HG02623 (cell line): ENCODE results near the gene FOXRED2.
A peak's percentile ranks its signal among the peaks of the same experiment; 100 is the strongest.
"Not testable (repeated sequence)": the region's sequence is repeated elsewhere in the genome, so short reads cannot be mapped to it uniquely, and the experiment has no call there.

ENCODE experiments used
- ATAC-seq: cut with Tn5 transposase; IDR thresholded peaks from one replicate; pipeline ENCODE4 v1.9.1; 2021; ENCODE audit warnings: moderate library complexity; ENCODE audit not compliant: unreplicated experiment

Gene FOXRED2

DNA sequence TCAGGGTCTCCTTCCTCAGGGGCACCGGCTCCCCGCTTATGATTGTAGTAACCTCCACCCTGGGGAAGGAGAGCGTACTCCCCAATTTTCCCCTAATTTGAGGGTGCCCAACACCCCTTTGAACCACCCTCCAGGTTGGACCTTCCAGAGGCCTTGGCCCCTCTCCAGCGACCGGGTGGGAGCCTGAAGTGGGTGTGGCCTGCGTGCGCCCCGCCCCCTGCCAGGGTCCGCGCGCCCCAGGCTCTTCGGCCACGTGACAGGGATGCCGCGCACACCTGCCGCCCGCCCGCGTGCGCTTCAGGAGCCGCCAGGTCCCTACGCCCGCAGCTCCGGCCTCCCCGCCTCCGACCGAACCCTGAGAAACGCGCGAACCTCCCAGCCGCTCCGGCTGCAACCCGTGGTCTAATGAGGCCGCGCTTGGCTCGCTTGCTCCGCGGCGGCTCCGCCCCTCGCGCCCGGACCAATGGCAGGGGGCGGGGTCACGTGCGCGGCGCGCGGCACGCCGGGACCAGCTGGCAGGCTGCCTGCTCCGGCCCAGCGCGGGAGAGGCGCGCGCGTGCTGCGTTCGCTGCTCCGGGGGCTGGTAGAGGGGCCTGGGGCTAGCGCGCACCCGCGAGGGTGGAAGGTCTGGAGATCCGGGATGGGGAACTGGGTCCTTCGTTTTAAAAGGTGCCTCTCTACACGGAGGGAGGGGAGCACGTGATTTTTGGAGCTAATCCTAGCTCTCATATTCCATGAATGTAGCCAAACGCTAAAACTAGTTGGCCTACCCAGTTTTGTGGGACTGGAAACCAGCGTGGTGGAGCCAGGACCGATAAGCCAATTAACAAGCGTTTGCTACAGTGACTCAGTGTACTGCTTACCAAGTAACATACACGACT is at the start of gene FOXRED2:
Gene FOXRED2 (minus strand): TSS at position 404 of the 881 bp plus-strand sequence. CDS start 618 bp downstream, outside the sequence.
- peak; percentile 79 for ATAC-seq

DNA sequence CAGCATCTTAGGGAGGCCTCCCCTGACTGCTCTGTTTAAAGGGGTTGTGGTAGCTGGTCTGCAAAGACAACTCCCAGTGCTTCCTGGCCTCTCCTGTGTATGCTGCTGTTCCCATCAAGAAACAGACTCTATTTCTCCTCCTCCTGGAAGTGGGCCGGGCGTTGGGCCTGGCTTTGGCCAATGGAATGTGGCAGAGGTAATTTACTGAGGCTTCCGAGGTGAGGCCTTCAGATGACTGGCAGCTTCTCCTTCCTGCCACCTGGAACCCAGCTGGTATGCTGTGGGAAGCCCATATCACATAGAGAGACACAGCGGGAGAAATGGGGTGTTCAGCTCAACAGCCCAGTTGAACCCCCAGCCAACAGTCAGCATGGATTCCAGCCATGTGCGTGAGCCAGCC is 47.3 kb upstream of the FOXRED2 start:
- no peak for ATAC-seq

DNA sequence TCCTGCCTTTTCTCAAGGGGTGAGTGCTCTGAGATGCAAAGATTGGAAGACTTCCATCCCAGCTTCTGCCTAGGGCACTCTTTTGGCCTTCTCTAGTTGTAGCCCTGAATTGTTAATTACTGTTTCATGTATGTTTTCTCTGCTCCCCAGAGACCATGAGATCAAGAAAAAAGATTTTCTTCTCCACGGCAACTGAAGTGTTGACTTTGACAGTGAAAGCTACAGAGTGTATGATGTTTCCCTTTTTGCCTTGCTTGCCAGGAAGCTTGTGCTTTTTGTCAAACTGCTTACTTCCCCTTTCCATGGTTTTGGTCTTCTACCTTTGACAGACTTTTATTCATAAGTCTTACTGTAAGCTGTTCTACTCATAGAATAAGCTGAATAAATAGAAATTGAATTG is 45.4 kb upstream of the FOXRED2 start:
- ATAC-seq: no peak

DNA sequence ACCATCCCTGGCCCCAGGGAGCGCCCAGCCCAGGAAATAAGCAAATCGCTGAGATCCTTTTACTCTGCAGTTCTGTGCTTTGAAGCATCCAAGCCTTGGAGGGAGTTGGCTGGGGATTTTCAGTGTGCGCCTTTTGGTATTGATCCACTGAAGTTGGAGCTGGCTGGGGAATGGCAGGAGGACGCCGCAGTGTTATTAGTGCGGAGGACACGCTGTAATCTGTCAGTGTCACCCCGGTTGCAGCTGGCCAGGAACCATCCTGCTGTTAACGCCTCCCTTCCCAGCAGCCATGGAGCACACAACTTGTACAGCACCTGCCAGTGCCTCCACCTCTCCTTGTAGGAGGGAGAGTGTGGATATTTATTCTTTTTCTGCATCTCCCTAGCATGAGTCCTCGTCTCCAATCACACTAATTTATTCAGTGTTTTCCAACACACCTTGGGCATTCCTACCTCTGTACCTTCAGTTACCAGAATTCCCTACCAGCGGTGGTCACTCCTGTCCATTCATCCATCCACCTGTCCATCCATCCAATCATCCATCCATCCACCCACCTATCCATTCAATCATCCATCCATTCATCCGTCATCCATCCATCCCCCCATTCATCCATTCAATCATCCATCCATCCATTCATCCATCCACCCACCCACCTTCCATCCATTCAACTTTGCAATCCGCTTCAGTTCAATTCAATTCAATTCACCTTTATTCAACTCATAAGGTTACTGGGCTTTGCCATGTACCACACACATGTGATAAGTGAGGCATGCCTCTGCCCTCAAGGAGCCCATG is 44.1 kb upstream of the FOXRED2 start:
- ATAC-seq: no peak

DNA sequence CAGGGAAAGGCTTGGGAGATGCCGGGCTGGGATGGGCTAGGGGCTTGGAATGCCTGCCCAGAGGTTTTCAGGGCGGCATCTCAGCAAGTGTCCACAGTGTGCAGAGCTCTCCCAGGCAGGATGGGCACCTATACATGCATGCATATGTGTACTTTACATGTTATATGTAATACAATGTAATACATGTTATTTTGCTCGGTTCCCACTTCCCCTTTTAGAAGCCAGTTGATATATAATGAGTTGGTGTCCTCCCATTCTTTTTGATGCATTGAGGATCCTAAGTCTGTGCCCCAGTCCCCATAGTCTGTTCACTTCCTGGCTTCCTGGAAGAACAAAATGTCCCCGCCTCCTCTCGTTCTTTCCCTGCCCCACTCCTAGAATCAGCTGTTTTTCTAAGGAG is 42.2 kb upstream of the FOXRED2 start:
- ATAC-seq: no peak

DNA sequence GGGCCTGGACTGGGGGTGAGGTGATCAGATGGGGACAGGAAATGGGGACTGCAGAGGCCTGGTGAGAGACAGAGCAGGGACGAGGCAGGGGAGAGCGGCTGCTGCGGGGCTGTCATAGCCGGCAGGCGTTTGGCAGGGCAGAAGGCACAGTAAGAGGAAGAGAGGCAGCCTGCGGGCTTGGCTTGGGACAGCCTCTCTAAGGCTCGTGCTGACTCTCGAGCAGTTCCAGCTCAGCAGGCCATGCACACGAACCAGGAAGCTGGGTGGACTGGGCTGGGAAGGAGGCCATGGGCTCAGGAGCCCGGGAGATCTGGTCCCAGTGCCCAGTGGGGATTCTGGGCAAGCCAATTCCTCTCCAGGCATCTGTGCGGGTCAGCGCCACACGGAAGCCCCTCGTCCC is 41.8 kb upstream of the FOXRED2 start:
- ATAC-seq: no peak

DNA sequence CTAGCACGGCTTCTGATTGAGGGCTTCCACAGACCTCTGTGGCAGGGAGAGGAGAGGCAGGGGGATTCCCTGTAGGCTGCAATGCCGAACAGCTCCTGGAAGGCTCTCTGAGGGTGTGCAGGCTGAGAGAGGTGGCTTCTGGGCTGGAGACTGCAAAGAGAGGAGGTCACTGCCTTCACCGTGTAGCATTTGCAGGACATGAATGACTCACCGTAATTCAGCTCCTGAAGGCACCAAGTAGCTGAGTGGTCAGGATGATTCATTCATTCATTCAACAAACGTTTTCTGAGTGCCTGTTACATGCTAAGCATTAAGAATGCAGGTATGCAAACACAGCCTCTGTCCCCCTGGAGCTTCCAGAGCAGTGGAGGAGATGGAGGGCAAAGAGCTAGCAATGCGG is 40.1 kb upstream of the FOXRED2 start:
- ATAC-seq: no peak

DNA sequence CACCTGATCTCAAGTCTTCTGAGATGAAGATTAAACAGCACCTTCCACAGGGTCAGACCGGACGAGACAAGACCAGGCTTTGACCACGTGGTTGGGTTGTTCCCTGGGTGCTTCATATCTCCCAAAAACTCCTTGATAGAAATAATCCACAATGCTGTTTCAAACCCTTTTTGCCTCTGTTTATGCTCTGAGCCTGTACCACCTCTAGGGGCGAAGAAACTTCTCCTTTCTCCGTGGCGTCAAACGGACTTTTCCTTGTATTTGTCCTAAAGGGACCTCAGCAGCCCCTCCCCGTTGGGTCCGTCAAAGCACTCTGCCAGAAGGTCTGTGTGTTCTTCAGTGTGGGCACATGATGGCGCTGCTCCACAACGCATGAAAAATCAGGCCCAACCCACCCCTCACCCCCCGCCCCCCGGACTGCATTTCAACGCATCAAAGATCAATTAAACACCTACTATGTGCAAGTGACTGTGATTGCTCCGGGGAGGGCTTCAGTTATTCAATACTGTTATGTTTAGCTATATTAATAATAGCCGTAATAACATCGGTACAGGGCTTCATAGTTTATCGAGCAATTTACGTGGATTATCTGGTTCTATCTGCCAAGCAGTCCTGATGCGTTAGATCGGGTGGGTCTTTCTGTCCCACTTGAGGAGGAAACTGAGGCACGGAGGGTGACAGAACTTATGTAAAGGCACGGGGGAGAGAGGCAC is 39.4 kb upstream of the FOXRED2 start:
- no peak for ATAC-seq

DNA sequence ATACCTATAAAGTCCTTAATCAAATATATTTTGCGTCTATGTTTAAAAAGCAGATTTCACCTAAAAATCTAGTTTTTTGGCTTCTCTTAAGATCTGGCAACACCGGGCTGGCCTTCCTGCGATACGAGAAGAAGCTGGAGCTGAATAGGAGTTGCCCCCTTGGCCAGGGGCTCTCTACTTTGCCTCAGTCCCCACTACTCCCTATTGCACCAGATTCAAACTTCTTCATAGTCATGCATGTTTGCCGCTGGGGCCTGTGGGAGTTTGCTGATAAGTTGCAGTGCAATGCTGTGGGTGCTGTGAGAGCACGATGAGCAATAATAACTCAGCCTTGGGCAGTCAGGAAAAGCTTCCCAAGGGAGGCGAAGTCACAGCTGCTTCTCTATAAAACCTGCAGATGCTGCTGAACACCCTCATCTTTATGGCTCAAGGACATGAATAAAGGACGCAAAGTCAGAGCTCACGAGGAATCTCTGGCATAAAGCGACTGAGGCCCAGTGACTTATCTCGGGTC is 37.3 kb upstream of the FOXRED2 start:
- ATAC-seq: no peak

DNA sequence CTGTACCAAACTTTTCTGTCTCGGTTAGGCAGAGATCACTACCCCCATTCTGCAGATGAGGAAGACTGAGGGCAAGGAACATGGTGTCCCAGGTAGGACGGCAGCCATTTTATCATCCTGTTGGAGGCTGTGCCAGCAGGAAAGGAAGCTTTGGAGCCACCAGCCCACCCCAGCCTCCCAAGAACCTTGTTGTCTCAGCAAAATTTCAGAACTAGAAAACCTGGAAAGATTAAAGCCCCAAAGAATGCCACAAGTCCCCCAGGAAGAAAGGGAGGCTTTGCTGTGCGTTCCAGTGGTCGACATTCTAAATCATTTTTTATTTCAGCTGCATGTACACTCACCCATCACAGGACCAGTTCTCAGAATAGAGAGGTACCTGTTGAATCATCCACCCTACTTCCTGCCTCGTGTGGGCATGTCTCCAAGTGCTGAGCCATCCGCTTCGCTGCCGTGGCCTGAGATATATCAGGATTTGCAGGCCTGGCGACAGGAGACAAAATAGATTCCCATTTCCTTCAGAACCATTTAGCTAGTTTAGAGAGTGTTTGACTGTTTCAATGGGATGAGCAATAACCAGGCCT is 35.1 kb upstream of the FOXRED2 start:
- ATAC-seq: no peak

DNA sequence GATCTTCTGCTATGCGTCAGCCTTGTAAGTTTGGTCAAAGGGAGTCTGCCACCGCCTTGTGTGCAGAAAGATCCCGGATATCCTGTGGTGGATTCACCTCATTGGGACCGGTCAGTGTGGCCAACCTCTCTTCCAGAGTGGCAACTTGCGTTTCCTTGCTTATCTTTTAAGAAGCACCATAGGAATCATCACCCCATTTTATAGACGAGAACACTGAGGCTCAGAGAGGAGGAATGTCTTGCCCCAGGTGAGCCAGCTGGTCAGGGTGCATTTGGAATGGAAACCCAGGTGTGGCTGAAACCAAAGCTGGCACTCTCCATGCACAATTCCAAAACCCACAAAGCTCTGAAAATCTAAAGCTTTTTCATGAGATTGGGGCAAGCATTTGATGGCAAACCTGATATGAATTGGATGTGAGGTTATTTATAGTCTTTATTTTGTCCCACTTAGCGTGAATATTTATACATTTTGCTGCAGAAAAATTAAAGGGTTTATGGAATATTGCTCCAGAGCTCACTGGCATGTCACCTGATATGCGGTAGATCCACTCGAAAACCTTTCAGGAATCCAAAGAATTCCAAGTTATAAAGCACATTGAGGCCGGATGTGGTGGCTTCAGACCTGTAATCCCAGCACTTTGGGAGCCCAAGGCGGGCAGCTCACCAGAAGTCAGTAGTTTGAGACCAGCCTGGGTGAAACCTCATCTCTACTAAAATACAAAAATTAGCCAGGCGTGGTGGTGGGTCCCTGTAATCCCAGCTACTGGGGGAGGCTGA is 34.2 kb upstream of the FOXRED2 start:
- ATAC-seq: no peak

DNA sequence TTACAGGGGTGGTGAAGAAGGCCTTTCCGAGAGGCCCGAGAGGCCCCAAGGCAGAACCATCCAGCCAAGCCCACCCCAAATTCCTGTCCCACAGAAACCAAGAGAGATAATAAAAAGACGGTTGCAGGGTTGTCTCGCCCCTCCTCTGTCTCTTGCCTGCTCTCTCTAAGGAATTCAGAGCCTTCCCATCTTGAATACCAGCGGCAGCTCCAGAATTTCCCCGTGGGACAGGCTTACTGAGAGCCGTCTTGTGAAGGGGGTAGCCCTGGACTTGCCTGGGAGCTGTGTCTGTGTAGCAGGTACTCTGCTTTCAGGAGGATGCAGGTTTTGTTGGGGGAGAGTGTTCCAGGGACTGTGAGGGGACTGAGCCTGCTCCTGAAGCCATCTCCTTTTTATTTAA is 31.7 kb upstream of the FOXRED2 start:
- ATAC-seq: no peak

DNA sequence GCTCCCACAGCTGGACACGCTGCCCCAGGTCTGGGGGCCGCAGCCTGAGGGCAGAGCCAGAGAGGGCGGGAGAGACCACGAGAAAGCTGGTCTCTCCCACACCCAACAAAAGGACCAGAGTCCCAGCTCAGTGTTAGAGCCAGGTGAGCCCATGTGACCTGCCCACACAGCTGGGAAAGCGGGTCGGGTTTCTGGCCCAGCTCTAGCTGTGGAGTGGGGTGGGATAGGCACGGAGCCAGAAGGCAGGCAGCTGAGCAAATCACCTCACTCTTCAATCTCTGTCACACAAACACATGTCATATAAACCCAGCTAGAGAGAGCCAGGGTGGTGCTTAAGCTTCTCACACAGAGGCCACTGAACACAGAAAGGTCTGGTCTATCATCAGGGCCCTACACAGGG is 29.9 kb upstream of the FOXRED2 start:
- no peak for ATAC-seq

DNA sequence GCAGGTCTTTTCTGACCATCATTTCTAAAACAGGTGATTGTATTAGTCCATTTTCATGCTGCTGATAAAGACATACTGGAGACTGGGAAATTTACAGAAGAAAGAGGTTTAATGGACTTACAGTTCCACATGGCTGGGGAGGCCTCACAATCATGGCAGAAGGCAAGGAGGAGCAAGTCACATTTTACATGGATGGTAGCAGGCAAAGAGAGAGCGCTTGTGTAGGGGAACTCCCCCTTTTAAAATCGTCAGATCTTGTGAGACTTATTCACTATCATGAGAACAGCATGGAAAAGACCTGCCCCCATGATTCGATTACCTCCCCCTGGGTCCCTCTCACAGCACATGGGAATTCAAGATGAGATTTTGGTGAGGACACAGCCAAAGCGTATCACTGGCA is 26.5 kb upstream of the FOXRED2 start:
- ATAC-seq: not testable (repeated sequence)

DNA sequence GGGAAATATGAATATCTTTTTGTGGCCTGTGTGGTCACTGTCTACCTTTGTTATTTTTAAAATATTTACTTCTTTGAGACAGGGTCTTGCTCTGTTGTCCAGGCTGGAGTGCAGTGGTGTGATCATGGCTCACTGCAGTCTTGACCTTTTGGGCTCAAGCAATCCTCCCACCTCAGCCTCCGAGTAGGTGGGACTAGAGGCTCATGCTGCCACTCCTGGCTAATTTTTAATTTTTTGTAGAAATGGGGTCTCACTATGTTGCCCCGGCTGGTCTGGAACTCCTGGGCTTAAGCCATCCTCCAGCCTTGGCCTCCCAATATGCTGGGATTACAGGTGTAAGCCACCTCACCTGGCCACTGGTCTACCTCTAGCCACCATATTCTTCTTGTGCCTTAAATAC is 25.6 kb upstream of the FOXRED2 start:
- ATAC-seq: no peak

DNA sequence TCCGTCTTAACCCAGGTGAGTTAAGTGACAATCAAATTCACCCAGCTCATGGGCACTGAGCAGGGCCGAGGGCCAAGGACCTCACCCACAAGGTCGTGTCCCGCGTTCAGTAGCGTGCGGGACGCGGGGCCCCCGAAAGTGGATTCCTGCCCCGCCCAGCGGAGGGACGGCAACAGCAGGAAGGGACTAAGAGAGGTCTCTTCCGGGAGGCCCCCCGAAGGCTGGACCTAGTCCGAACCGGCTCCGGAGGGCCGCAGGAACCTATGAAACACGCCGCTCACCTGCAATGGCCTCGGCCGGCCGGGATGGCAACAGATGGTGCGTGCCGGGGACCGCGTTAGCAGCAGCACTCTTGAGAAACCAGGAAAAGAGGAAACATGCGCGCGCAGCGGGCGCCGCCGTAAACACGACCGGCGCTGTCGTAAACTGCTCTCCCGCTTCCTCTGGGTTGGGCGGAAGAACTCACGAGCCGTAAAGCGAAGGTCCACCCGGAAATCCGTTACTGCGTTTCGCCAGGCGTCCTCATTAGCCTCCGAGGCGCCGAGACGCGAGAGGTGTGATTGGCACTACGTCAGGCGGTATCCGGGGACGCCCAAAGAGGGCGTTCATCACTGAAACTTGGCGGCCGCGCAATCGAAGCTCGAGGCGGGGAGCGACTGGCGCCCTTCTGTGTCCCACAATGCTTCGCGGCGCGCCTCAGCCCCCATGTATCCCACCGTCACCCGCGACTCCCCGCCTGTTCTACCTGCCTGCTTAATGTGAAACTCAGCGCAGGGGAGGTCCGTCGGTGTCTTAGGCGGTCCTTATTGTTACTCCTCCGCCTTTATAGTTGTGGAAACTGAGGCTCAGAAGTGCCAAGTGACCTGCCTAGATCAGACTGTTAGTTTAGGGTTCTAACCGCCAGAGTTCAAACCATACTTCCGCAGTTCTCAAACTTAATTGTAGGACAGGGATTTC is 22.2 kb upstream of the FOXRED2 start, which contains the start of gene EIF3D:
Gene EIF3D (minus strand): TSS at position 372 of the 957 bp plus-strand sequence. CDS start 3,045 bp downstream, outside the sequence.
- ATAC-seq: peak; percentile 86

DNA sequence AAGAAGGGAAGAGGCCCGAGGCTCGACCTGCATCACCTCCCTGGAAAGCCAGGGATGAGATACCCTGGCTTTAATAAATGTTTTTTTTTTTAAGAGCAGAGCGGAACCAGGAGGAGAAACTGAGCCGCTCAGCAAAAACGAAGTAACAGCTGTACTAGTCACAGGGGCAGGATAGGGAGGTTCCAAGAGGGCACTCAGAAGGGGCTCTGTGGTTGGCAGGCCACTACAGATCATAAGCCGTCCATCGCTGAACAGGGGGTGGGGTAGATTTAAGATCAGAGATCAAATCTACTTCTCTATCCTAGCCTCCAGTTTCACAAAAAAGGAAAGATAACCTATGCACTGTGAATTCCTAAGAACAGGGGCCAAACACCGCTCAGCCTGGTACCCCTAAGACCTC is 21.5 kb upstream of the FOXRED2 start:
- no peak for ATAC-seq

DNA sequence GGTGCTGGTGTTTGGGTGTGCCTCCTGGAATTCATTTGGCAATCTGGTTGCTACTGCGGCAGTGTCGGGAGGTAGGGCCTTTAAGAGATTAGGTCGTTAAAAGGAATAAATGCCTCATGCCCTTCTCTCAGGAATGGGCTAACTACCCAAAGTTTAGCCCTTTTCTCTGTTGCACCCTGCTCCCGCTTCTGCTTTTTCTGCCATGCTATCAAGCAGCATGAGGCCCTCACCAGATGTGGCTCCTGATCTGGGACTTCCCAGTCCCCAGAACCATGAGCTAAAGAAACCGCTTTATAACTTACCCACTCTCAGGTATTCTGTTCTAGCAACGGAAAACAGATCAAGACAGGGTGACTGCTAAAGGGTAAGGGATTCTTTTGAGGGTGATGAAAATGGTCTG is 15.8 kb upstream of the FOXRED2 start:
- no peak for ATAC-seq

DNA sequence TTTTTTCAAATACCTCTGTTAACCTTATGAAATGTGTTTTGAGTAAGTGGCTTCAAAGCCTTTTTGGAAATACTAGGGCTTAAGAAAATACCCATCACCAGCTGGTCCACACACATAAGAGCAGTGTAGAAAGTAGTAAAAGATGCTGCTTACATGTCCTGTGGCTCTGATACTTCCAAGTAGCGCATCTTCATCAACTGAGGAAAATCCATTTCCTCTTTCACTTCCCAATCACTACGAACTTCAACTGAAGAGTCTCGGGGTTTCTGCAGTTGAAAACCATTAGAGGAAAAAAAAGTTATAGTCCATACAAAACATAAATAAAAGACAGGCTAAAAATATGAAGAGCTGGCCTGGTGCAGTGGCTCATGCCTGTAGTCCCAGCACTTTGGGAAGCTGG is 13.6 kb upstream of the FOXRED2 start:
- no peak for ATAC-seq
